ENCODE data around the gene THPO. TPM values are rescaled to one million over a fixed set of nuclear protein-coding genes. Genes with fewer than 3 reads are reported as not detected.
A peak's percentile ranks its signal among the peaks of the same experiment; 100 is the strongest.

The THPO gene
- polyA plus RNA-seq, 3 donors: not detected

DNA sequence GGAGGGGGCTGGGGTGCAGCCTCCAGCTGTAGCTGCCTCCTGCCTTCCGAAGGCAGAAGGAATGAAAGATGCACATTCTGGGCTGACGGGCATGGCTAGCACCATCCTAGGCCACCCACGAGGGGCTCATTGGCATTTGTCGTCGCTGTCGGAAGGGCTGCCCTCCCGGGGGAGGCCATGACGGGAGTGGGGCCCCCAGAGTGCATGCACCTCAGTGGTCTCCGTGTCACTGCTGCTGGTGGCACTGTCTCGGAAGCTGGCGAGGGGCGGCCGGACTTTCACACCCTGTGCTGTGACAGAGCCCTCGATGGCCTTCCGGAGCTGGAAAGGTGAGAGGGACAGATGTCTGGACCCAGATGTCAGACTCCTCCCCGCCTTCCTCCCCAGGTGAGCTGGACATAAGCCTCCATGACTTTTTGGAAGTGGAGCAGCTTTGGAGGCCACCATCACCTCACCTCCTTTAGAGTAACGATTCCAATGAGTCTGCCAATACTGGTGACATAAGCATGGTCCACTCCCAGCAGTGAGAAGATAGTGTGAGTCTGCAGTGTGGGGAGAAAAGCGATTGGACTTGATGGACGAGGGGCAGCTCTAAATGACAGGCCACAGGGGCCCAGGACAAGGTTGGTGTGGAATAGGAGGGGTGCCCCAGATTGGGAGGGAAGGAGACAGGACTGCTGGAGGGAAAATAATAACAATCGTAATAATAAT is 31.4 kb downstream of the THPO start:
- H3K27me3 ChIP-seq (ENCODE audit: control insufficient read depth in 2 of 2, insufficient read depth in 2 of 2, low read length in 2 of 2): no peaks in the 10 kb centered on the region
- no peaks in the 10 kb centered on the region for H3K9me3 ChIP-seq (replicated peaks in 1 of 2; ENCODE audit: control insufficient read depth in 1 of 2, insufficient read depth in 1 of 2, low read length in 2 of 2)
- no peaks in the 10 kb centered on the region for H3K4me1 ChIP-seq (ENCODE audit: control insufficient read depth in 1 of 2, insufficient read depth in 2 of 2, low read length in 2 of 2)
- H3K9ac ChIP-seq (ENCODE audit: insufficient read depth, low read length, poor library complexity, severe bottlenecking): no peak overlapping the region
- no peaks in the 10 kb centered on the region for H4K20me1 ChIP-seq (ENCODE audit: insufficient read depth, low read length)
- intact Hi-C loops (cut with micrococcal nuclease): no loop called here
- no peak overlapping the region for H3K27ac ChIP-seq (ENCODE audit: low read depth in 1 of 2, low read length in 2 of 2)
- Mint-ChIP-seq H3K27me3 (ENCODE audit: low read depth in 3 of 3) (peaks cover 0 to 1% (median under 1%) of the 10 kb centered on the region in 3 donors), H3K27ac (no peak overlapping the region), H3K9me3 (peaks cover 0 to 1% (median 0%) of the 10 kb centered on the region in 7 donors), H3K4me3 (no peak overlapping the region), H3K36me3 (peaks cover 35 to 50% of the 10 kb centered on the region in 2 donors), H3K4me1 (peaks cover 6% of the 10 kb centered on the region)
- no peak overlapping the region for H2AFZ ChIP-seq (ENCODE audit: insufficient read depth, low read depth, low read length, poor library complexity, severe bottlenecking)
- no peak for DNase-seq
- WGBS (ENCODE audit: insufficient coverage): 96% methylated on average over 15 of the region's 20 CpGs
- no peaks in the 10 kb centered on the region for H3K79me2 ChIP-seq (ENCODE audit: insufficient read depth, low read length)
- no peak overlapping the region for H3K4me2 ChIP-seq (replicated peaks; ENCODE audit: extremely low read depth, low read length, poor library complexity, severe bottlenecking)
- peaks cover 27 to 39% of the 10 kb centered on the region in 2 donors for H3K36me3 ChIP-seq (replicated peaks in 1 of 2; ENCODE audit: control insufficient read depth in 1 of 2, insufficient read depth in 2 of 2, low read length in 2 of 2)
- TF ChIP-seq, protein P1, sequence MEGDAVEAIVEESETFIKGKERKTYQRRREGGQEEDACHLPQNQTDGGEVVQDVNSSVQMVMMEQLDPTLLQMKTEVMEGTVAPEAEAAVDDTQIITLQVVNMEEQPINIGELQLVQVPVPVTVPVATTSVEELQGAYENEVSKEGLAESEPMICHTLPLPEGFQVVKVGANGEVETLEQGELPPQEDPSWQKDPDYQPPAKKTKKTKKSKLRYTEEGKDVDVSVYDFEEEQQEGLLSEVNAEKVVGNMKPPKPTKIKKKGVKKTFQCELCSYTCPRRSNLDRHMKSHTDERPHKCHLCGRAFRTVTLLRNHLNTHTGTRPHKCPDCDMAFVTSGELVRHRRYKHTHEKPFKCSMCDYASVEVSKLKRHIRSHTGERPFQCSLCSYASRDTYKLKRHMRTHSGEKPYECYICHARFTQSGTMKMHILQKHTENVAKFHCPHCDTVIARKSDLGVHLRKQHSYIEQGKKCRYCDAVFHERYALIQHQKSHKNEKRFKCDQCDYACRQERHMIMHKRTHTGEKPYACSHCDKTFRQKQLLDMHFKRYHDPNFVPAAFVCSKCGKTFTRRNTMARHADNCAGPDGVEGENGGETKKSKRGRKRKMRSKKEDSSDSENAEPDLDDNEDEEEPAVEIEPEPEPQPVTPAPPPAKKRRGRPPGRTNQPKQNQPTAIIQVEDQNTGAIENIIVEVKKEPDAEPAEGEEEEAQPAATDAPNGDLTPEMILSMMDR (IDR thresholded peaks at IDR 0.05): no peak
- no peak overlapping the region for H3K4me3 ChIP-seq (replicated peaks in 1 of 3; ENCODE audit: low read depth in 2 of 3, low read length in 3 of 3)

DNA sequence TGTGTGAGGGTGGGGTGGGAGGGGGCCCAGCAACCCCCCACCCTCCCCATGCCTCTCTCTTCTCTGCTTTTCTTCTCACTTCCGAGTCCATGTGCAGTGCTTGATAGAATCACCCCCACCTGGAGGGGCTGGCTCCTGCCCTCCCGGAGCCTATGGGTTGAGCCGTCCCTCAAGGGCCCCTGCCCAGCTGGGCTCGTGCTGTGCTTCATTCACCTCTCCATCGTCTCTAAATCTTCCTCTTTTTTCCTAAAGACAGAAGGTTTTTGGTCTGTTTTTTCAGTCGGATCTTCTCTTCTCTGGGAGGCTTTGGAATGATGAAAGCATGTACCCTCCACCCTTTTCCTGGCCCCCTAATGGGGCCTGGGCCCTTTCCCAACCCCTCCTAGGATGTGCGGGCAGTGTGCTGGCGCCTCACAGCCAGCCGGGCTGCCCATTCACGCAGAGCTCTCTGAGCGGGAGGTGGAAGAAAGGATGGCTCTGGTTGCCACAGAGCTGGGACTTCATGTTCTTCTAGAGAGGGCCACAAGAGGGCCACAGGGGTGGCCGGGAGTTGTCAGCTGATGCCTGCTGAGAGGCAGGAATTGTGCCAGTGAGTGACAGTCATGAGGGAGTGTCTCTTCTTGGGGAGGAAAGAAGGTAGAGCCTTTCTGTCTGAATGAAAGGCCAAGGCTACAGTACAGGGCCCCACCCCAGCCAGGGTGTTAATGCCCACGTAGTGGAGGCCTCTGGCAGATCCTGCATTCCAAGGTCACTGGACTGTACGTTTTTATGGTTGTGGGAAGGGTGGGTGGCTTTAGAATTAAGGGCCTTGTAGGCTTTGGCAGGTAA is 32.5 kb downstream of the THPO start:
- TF ChIP-seq, protein P1 (IDR thresholded peaks at IDR 0.05): peak; percentile 61
- Histone ChIP-seq H3K36me3 (replicated peaks in 1 of 2; ENCODE audit: control insufficient read depth in 1 of 2, insufficient read depth in 2 of 2, low read length in 2 of 2) (peaks cover 29 to 44% of the 10 kb centered on the region in 2 donors), H3K27me3 (ENCODE audit: control insufficient read depth in 2 of 2, insufficient read depth in 2 of 2, low read length in 2 of 2) (no peaks in the 10 kb centered on the region), H3K9ac (ENCODE audit: insufficient read depth, low read length, poor library complexity, severe bottlenecking) (no peak overlapping the region), H3K9me3 (replicated peaks in 1 of 2; ENCODE audit: control insufficient read depth in 1 of 2, insufficient read depth in 1 of 2, low read length in 2 of 2) (no peaks in the 10 kb centered on the region), H3K27ac (ENCODE audit: low read depth in 1 of 2, low read length in 2 of 2) (no peak overlapping the region), H3K79me2 (ENCODE audit: insufficient read depth, low read length) (no peaks in the 10 kb centered on the region), H4K20me1 (ENCODE audit: insufficient read depth, low read length) (peaks cover 10% of the 10 kb centered on the region), H3K4me3 (replicated peaks in 1 of 3; ENCODE audit: low read depth in 2 of 3, low read length in 3 of 3) (no peak overlapping the region), H3K4me1 (ENCODE audit: control insufficient read depth in 1 of 2, insufficient read depth in 2 of 2, low read length in 2 of 2) (peaks cover 6 to 8% of the 10 kb centered on the region in 2 donors), H3K4me2 (replicated peaks; ENCODE audit: extremely low read depth, low read length, poor library complexity, severe bottlenecking) (no peak overlapping the region), H2AFZ (ENCODE audit: insufficient read depth, low read depth, low read length, poor library complexity, severe bottlenecking) (no peak overlapping the region)
- intact Hi-C loops (cut with micrococcal nuclease): no loop called here
- H3K27me3 Mint-ChIP-seq (ENCODE audit: low read depth in 3 of 3): peaks cover 0 to 3% (median 1%) of the 10 kb centered on the region in 3 donors
- peaks cover 17% of the 10 kb centered on the region for H3K4me1 Mint-ChIP-seq
- H3K9me3 Mint-ChIP-seq: peaks cover 0 to 1% (median 0%) of the 10 kb centered on the region in 7 donors
- WGBS (ENCODE audit: insufficient coverage): 74% methylated on average over 10 of the region's 14 CpGs
- peak; percentile 19 to 50 (median 26) for DNase-seq
- peaks cover 45 to 55% of the 10 kb centered on the region in 2 donors for H3K36me3 Mint-ChIP-seq
- H3K27ac Mint-ChIP-seq: peak overlapping the region in 6 of 7 donors; percentile 12 to 77 (median 45)
- H3K4me3 Mint-ChIP-seq: no peak overlapping the region
